IPS-18a (cell line): ENCODE results near the gene ADAMTS16.

Experiments
- H3K27ac ChIP-seq: one replicate; pipeline ENCODE4 v1.5.1; 2013; ENCODE audit warnings: low read length
- H3K27me3 ChIP-seq: one replicate; pipeline ENCODE4 v1.6.1; 2013; ENCODE audit warnings: mild to moderate bottlenecking, low read length; ENCODE audit not compliant: control insufficient read depth, insufficient read depth
- H3K36me3 ChIP-seq: one replicate; pipeline ENCODE4 v1.6.1; 2013; ENCODE audit warnings: low read depth, low read length; ENCODE audit not compliant: control insufficient read depth
- H3K4me1 ChIP-seq: one replicate; pipeline ENCODE4 v1.6.1; 2013; ENCODE audit warnings: low read depth, low read length; ENCODE audit not compliant: control insufficient read depth
- H3K4me3 ChIP-seq: one replicate; pipeline ENCODE4 v1.5.1; 2013; ENCODE audit warnings: low read length
- H3K9ac ChIP-seq: one replicate; pipeline ENCODE4 v1.6.1; 2013; ENCODE audit warnings: mild to moderate bottlenecking, low read length, moderate library complexity
- H3K9me3 ChIP-seq: one replicate; pipeline ENCODE4 v1.6.1; 2013; ENCODE audit warnings: low read depth, low read length; ENCODE audit not compliant: control insufficient read depth

Gene ADAMTS16

DNA sequence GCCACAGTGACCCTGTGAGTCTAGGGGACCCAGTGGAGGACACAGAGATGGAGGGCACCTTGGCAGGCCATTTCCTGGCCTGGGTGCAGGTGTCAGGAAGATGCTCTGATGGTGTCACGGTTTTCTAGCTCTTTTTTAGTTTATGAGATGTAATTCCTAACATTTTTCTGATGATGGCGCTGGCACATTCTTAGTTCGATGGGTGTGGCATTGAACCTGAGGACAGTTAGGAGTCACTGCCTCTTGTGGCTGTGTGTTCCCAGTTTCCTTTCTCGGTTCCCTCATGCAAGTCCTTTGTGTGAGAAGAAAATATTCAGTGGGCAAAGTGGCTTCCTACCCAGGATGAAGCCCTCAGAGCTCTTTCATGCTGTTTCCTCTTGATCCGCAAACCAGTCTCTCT lies 152.9 kb downstream of the ADAMTS16 start:
- Histone ChIP-seq H3K9me3 (no peaks in the 10 kb centered on the region), H3K4me1 (no peaks in the 10 kb centered on the region), H3K27me3 (no peaks in the 10 kb centered on the region), H3K9ac (no peak overlapping the region), H3K27ac (no peak overlapping the region), H3K36me3 (no peaks in the 10 kb centered on the region), H3K4me3 (no peak overlapping the region)

DNA sequence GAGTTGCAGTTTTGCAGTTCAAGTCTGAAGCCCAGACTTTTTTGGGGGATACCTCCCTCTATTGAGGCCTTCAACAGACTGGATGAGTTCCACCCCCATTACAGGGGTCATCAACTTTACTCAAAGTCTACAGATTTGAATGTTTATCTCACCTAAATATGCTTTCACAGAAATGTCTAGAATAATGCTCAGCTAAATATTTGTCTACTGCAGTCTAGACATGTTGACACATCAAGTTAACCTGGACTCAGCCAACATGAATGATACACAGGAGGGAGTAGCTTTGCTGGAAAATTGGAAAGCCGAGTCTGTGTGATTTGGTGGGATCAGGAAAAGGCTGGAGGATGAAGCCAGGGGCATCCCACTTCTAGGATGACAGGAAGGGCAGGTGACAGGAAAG lies 154.3 kb downstream of the ADAMTS16 start:
- Histone ChIP-seq H3K27ac (no peak overlapping the region), H3K4me3 (no peak overlapping the region), H3K9ac (no peak overlapping the region), H3K9me3 (no peaks in the 10 kb centered on the region), H3K36me3 (no peaks in the 10 kb centered on the region), H3K27me3 (no peaks in the 10 kb centered on the region), H3K4me1 (no peaks in the 10 kb centered on the region)

DNA sequence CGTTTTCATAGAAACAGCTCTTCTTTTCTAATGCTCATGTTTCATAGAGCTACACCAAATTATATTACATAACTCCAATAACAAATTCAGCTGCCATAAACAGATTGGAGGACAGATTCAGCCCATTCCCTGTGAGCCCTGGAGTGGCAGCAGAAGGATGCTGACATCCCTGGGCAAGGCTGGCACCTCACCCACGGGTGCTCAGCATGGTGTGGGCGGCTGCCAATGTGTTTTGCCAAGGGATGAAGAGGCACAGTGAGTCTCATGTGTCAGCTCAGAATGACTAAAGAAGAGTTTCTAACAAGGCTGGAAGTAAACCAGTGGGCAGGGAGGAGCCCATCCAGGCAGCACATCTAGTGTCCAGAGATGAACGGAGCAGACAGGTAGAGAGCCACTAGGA lies 155.2 kb downstream of the ADAMTS16 start:
- no peak overlapping the region for H3K9ac ChIP-seq
- H3K4me3 ChIP-seq: no peak overlapping the region
- H3K4me1 ChIP-seq: no peaks in the 10 kb centered on the region
- H3K27me3 ChIP-seq: no peaks in the 10 kb centered on the region
- H3K27ac ChIP-seq: no peak overlapping the region
- no peaks in the 10 kb centered on the region for H3K9me3 ChIP-seq
- H3K36me3 ChIP-seq: no peaks in the 10 kb centered on the region

DNA sequence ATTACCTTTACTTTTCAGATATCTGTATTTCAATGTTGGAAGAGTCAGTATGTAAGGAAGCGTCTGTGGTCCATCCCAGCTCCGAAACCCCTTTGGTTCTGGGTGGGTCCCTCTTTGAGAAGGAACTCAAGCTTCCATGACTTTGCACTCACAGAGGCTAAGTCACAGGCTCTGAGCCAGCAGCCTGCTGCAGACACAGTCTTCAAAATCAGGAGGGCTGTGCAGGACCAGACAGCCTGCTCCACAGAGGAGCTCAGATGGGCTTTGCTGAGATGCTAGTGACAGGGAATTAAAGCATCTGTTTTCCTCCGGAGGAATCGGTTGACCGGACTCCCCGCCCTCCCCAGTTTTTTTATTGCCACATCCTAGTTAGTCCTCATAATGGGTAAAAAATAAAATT lies 155.9 kb downstream of the ADAMTS16 start:
- H3K9me3 ChIP-seq: no peaks in the 10 kb centered on the region
- H3K4me1 ChIP-seq: no peaks in the 10 kb centered on the region
- H3K27ac ChIP-seq: no peak overlapping the region
- H3K27me3 ChIP-seq: no peaks in the 10 kb centered on the region
- no peak overlapping the region for H3K9ac ChIP-seq
- no peaks in the 10 kb centered on the region for H3K36me3 ChIP-seq
- H3K4me3 ChIP-seq: no peak overlapping the region

DNA sequence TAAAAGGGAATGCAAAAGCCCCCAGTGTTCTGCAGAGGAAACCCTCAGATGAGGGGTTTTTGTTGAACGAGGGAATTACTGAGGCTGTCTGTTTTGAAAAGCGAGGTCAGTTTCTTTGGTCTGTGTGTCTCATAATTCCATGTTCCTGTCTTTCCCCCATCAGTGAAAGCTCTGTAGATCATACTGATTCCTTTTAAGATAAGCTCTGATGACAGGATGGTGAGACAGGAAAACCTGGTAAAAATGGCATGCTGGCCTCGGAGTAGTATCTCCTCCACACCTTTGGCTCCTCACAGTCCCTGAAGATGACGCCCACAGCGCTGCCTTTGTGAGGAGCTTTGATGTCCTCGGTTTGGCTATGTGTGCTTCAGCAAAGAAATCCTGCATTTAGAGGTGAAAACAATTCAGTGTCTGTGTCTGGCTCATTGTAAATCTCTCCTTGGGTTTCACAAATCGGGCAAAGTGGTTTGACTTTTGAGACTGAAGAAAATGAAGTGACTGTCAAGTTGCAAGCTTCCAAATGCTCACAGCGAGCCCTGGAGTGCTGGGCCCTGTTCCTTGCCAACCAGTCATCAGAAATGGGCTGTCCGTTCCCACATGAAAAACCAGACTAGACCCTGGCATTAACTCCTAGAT lies 157.4 kb downstream of the ADAMTS16 start:
- no peaks in the 10 kb centered on the region for H3K36me3 ChIP-seq
- H3K27ac ChIP-seq: no peak overlapping the region
- H3K9me3 ChIP-seq: no peaks in the 10 kb centered on the region
- H3K27me3 ChIP-seq: no peaks in the 10 kb centered on the region
- no peaks in the 10 kb centered on the region for H3K4me1 ChIP-seq
- H3K4me3 ChIP-seq: no peak overlapping the region
- no peak overlapping the region for H3K9ac ChIP-seq

DNA sequence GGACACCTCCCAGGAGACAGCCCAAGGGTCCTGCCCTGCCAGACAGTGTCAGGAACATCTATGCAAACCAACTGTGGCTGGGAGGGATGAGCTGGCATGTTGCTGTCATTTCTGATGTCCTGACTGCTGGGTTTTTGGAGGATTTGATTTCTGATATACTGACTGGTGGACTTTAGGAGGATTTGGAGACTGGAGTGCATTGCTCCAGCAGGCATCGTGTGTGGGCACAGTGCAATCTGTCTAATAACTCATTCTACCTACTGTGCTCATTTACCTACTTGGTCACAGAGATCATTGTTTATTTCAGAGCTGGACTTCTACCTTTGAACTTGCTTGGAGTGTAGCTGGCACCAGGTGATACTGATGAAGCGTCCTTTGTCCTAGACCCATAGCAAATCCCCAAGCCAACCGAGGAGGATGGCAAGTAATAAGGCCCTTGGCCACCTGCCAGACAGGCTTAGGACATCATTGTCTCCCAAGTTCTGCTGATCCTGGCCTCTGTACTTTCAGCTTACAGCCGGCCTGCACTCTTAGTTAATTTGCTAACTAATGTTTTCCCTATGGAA lies 158.0 kb downstream of the ADAMTS16 start:
- no peaks in the 10 kb centered on the region for H3K27me3 ChIP-seq
- H3K27ac ChIP-seq: no peak overlapping the region
- no peaks in the 10 kb centered on the region for H3K4me1 ChIP-seq
- no peaks in the 10 kb centered on the region for H3K36me3 ChIP-seq
- no peaks in the 10 kb centered on the region for H3K9me3 ChIP-seq
- H3K4me3 ChIP-seq: no peak overlapping the region
- H3K9ac ChIP-seq: no peak overlapping the region

DNA sequence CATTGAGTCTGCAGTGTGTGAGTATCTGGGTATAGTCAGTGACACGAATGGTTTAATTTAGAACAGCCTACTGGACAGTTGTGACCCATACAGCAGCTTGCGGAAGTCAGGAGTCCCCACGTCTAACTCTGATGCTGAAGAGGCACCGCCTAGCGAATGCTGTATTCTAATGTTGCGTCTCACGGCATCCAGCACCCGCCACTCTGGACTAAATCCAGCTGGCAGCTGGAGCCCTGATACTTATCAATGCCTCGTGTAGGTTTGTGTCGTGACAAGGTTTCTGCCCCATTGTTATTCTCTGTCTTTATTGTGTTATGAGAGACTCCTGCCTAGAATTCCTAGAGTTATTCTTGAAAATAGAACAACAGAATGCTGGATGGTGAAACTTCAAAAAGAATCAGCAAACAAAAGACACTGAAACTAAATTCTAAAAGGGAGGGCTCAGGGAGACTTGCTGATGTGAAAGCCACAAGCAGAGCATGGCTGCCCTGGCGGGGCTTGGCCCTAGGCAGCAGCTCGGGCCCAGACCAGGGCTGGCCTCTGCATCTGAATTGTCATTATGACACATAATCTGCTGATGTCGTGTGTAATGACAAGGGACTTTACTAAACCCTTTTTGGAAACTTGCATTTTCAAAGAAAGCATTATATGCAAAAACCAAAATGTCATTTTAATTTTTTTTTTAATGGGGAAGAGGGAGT lies 158.9 kb downstream of the ADAMTS16 start:
- Histone ChIP-seq H3K9ac (no peak overlapping the region), H3K4me3 (no peak overlapping the region), H3K9me3 (no peaks in the 10 kb centered on the region), H3K4me1 (no peaks in the 10 kb centered on the region), H3K27me3 (no peaks in the 10 kb centered on the region), H3K27ac (no peak overlapping the region), H3K36me3 (no peaks in the 10 kb centered on the region)

DNA sequence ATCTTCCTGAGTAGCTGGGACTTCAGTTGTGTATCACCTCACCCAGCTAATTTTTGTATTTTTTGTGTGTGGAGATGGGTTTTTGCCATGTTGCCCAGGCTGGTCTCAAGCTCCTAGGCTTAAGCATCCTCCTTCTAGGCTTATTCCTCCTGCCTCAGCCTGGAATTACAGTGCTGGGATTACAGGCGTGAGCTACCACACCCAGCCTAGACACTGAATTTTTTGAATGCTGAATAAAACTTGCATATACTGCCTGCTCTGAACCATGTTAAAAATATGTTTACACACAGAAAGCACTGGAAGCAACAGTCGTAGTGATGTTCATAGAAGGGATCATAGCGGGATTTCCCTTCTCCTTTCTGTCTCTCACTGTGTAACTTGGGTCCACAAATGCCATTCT lies 161.0 kb downstream of the ADAMTS16 start:
- Histone ChIP-seq H3K9ac (no peak overlapping the region), H3K9me3 (no peaks in the 10 kb centered on the region), H3K36me3 (no peaks in the 10 kb centered on the region), H3K27ac (no peak overlapping the region), H3K27me3 (no peaks in the 10 kb centered on the region), H3K4me3 (no peak overlapping the region), H3K4me1 (no peaks in the 10 kb centered on the region)

DNA sequence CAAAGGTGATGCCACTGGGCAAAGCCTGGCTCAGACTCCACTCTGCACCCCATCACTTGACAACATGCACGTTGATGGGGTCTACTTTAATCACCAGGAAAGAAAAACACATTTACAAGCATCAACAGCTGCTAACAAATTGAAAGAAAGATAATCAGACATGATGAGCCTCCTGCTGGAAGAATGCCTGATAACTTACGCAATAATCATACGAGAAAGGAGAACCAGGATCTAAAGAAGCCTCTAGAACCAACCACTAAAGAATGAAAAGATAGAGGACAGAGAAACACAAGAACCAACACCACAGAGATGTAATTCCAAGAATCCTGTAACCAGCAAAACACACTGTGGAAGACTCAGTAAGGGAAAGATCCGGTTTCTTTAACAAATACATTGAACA lies 162.1 kb downstream of the ADAMTS16 start:
- no peaks in the 10 kb centered on the region for H3K4me1 ChIP-seq
- no peak overlapping the region for H3K9ac ChIP-seq
- H3K36me3 ChIP-seq: no peaks in the 10 kb centered on the region
- H3K9me3 ChIP-seq: no peaks in the 10 kb centered on the region
- H3K27ac ChIP-seq: no peak overlapping the region
- H3K4me3 ChIP-seq: no peak overlapping the region
- no peaks in the 10 kb centered on the region for H3K27me3 ChIP-seq

DNA sequence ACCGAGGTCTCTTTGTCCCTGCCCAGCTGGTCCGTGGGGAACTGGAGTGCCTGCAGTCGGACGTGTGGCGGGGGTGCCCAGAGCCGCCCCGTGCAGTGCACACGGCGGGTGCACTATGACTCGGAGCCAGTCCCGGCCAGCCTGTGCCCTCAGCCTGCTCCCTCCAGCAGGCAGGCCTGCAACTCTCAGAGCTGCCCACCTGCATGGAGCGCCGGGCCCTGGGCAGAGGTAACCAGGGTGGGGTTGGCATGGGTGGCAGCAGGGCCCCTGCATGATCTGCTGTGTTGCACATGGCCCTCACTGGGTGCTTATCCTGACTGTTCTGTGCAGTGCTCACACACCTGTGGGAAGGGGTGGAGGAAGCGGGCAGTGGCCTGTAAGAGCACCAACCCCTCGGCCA lies 163.1 kb downstream of the ADAMTS16 start:
- Histone ChIP-seq H3K9me3 (no peaks in the 10 kb centered on the region), H3K9ac (no peak overlapping the region), H3K27ac (no peak overlapping the region), H3K36me3 (no peaks in the 10 kb centered on the region), H3K4me1 (no peaks in the 10 kb centered on the region), H3K4me3 (no peak overlapping the region), H3K27me3 (no peaks in the 10 kb centered on the region)

DNA sequence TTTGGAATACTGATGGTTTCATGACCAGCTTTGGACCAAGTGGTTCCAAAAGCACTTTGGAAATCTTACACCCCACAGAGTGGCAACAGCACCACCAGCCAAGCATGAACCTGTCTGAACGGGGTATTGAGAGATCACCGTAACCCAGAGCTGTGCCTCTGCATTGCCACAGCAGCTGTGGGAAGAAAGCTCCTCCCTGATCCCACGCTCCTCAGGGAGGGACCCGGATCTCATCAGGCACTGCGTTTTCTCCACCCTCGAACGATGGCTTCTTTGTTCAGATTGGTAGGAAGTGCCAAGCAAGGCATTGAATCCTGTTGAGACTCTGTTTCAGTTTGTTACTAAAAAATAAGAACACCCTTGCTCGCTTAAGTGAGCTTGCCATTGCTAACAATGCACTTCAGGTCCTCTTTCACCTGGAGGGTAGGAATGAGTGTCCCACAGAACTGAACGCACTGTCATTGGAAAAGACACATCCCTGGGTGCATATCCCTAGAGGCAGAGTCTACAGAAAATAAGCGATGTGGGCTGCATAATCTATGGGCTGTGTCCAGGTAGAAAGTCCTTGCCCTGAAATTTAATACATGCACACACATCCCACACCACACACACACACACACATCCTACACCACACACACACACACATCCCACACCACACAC lies 164.4 kb downstream of the ADAMTS16 start:
- Histone ChIP-seq H3K4me1 (no peaks in the 10 kb centered on the region), H3K27ac (no peak overlapping the region), H3K9me3 (no peaks in the 10 kb centered on the region), H3K36me3 (no peaks in the 10 kb centered on the region), H3K4me3 (no peak overlapping the region), H3K27me3 (no peaks in the 10 kb centered on the region), H3K9ac (no peak overlapping the region)
